Loucy (cell line): ENCODE results near the gene MEST.

Experiments used
- H2AFZ ChIP-seq: fragments of 200-600 bp; sonication (generic); 2 replicates; pipeline ENCODE4 v1.6.0; 2016; ENCODE audit warnings: antibody characterized with exemption, mild to moderate bottlenecking, low read length, moderate library complexity
- H3F3A ChIP-seq: fragments of 200-600 bp; 2 replicates; pipeline ENCODE4 v1.6.0; 2016; ENCODE audit warnings: antibody characterized with exemption, low read depth, mild to moderate bottlenecking
- H3K27me3 ChIP-seq: fragments of 200-600 bp; sonication (generic); 2 replicates; pipeline ENCODE4 v1.6.1; 2014; ENCODE audit warnings: low read length, mild to moderate bottlenecking; ENCODE audit not compliant: insufficient read depth, poor library complexity, severe bottlenecking
- H3K36me3 ChIP-seq: fragments of 200-600 bp; sonication (generic); 2 replicates; pipeline ENCODE4 v1.6.1; 2016; ENCODE audit warnings: low read length; ENCODE audit not compliant: insufficient read depth
- H3K4me1 ChIP-seq: fragments of 200-600 bp; sonication (generic); 2 replicates; pipeline ENCODE4 v1.5.1; 2014; ENCODE audit warnings: low read length, mild to moderate bottlenecking; ENCODE audit not compliant: insufficient read depth, poor library complexity, severe bottlenecking
- H3K4me2 ChIP-seq: fragments of 200-600 bp; sonication (generic); 2 replicates; pipeline ENCODE4 v1.6.0; 2014; ENCODE audit warnings: antibody characterized with exemption, low read length, low read depth, mild to moderate bottlenecking; ENCODE audit not compliant: poor library complexity, severe bottlenecking
- H3K4me3 ChIP-seq: fragments of 200-600 bp; sonication (generic); 2 replicates; pipeline ENCODE4 v1.5.1; 2014; ENCODE audit warnings: low read length, mild to moderate bottlenecking, mixed read lengths; ENCODE audit not compliant: poor library complexity, severe bottlenecking
- H3K79me2 ChIP-seq: fragments of 200-600 bp; sonication (generic); 2 replicates; pipeline ENCODE4 v1.6.1; 2014; ENCODE audit warnings: low read length; ENCODE audit not compliant: insufficient read depth
- H3K9ac ChIP-seq: fragments of 200-600 bp; sonication (generic); 2 replicates; pipeline ENCODE4 v1.6.0; 2014; ENCODE audit warnings: mild to moderate bottlenecking, low read depth, low read length, moderate library complexity; ENCODE audit not compliant: poor library complexity, severe bottlenecking
- H3K9me2 ChIP-seq: fragments of 200-600 bp; sonication (generic); replicated peaks from 2 replicates; pipeline ENCODE4 v1.6.1; 2016; ENCODE audit warnings: low read depth, low read length, mixed read lengths
- H3K9me3 ChIP-seq: fragments of 200-600 bp; sonication (generic); 2 replicates; pipeline ENCODE4 v1.6.1; 2014; ENCODE audit warnings: mild to moderate bottlenecking, antibody characterized with exemption, low read length, low read depth; ENCODE audit not compliant: insufficient read depth
- H4K20me1 ChIP-seq: fragments of 200-600 bp; sonication (generic); 2 replicates; pipeline ENCODE4 v1.6.0; 2014; ENCODE audit warnings: antibody characterized with exemption, low read length, mild to moderate bottlenecking; ENCODE audit not compliant: insufficient read depth, poor library complexity, severe bottlenecking
- CTCF ChIP-seq: fragments of 200-600 bp; sonication (generic); conservative IDR thresholded peaks from 2 replicates; pipeline ENCODE4 v1.5.1; 2014; ENCODE audit warnings: mild to moderate bottlenecking, antibody characterized with exemption, low read length
- EZH2phosphoT487 ChIP-seq: fragments of 200-600 bp; IDR thresholded peaks from 2 replicates; pipeline ENCODE4 v1.6.1; 2018; ENCODE audit warnings: antibody characterized with exemption, mild to moderate bottlenecking, moderate library complexity, borderline replicate concordance

The MEST gene

DNA sequence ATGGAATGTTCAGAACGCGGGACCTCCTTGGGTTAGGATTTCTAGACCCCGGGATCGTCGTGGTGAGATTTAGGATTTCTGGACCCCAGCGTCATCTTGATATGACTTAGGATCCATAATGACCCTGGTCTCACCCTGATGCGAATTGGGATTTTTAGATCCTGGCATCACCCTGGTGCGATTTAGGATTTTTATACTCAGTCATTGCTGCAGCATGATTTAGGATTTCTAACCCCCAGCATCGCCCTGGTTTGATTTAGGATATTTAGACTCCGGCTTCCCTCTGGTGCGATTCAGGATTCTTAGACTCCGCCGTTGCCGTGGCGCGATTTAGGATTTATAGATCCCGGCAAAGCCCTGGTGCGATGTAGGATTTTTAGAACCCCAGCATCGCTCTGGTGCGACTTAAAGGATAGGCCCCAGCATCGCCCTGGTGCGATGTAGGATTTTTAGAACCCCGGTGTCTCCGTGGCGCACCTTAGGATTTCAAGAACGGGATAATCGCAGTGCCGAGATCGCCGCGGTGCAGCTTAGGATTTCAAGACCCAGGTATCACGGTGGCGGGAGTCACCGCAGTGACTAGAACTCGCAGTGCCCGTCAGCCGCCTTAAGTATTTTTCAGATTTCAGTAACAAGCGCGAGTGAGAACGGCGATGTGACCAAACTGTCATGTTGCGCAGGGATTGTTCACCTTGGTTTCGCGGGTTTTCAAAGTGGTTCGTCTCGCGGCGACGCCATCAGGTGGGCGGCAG is 814 bp downstream of the MEST start:
- no peak overlapping the region for H3K4me3 ChIP-seq
- TF ChIP-seq CTCF (no peak), EZH2phosphoT487 (no peak)
- no peaks in the 10 kb centered on the region for H3K9me2 ChIP-seq
- H3K9me3 ChIP-seq = no peaks in the 10 kb centered on the region; the same call in 1 of the 2 replicates
- no peaks in the 10 kb centered on the region for H3K27me3 ChIP-seq
- H4K20me1 ChIP-seq = no peaks in the 10 kb centered on the region
- peaks cover 11% of the 10 kb centered on the region; the same call in 1 of the 2 replicates for H3K36me3 ChIP-seq
- no peaks in the 10 kb centered on the region for H3F3A ChIP-seq
- no peak overlapping the region for H3K9ac ChIP-seq
- H3K79me2 ChIP-seq = peaks cover 38% of the 10 kb centered on the region
- H2AFZ ChIP-seq = no peak overlapping the region
- no peak overlapping the region for H3K4me2 ChIP-seq
- peaks cover 17% of the 10 kb centered on the region for H3K4me1 ChIP-seq

DNA sequence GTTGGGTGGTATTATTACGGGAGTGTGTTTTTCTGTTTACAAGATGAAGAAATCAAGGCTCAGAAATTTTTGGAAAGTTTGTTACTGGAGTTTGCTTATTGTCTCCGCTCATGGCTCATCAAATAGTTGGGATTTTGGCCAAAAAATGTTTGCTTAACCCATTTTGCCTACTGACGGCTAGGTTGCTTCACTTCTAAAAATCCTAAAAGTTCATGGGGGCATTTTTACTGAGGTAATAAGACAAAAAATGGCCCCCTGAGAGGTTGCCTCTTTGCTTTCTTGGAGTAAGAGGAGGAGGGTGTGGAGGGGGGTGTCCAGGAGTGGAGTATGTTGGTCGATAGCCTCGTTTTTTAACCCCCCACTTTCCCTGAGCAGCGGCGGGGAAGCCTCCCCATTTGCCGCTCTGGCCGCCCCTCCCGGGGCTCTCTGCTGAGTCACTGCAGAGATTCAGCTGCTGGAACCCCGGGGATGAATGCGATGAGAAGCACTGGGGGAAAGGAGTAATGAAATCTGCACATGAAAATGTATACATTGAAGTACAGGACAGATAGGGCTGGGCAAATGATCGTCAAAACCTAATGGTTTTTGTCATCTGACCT is 1.5 kb downstream of the MEST start:
- Histone ChIP-seq H3K9ac (no peak overlapping the region), H2AFZ (no peak overlapping the region), H3K36me3 (peaks cover 18% of the 10 kb centered on the region; the same call in 1 of the 2 replicates), H3K4me1 (peaks cover 11% of the 10 kb centered on the region), H3K9me3 (no peaks in the 10 kb centered on the region; the same call in 1 of the 2 replicates), H4K20me1 (no peaks in the 10 kb centered on the region), H3K4me3 (no peak overlapping the region), H3K27me3 (no peaks in the 10 kb centered on the region), H3F3A (no peaks in the 10 kb centered on the region), H3K4me2 (no peak overlapping the region), H3K79me2 (peaks cover 37% of the 10 kb centered on the region), H3K9me2 (no peaks in the 10 kb centered on the region)
- TF ChIP-seq CTCF (no peak), EZH2phosphoT487 (no peak)

GRCh38 chr7:130494431-130494858 is 2.6 kb downstream of the MEST start:
- H2AFZ ChIP-seq = no peak overlapping the region
- TF ChIP-seq CTCF (no peak), EZH2phosphoT487 (no peak)
- H3K4me3 ChIP-seq = no peak overlapping the region
- peaks cover 5% of the 10 kb centered on the region for H3K4me1 ChIP-seq
- H3K9me3 ChIP-seq = no peaks in the 10 kb centered on the region; the same call in 1 of the 2 replicates
- H3K9ac ChIP-seq = no peak overlapping the region
- no peaks in the 10 kb centered on the region for H3F3A ChIP-seq
- H3K79me2 ChIP-seq = peaks cover 36% of the 10 kb centered on the region
- H3K27me3 ChIP-seq = no peaks in the 10 kb centered on the region
- H3K4me2 ChIP-seq = peak overlapping the region; percentile 22
- H3K9me2 ChIP-seq = no peaks in the 10 kb centered on the region
- H3K36me3 ChIP-seq = peaks cover 28% of the 10 kb centered on the region; the same call in 1 of the 2 replicates
- no peaks in the 10 kb centered on the region for H4K20me1 ChIP-seq
